Inflammatory macrophage treated with lipopolysaccharide for 1 hour (primary cell): ENCODE measurements around the gene PDCL3.

Source experiments
- DNase-seq, 2 donors: peaks; one replicate each; pipeline ENCODE4 v3.0.0-alpha.2; 2020 to 2022

Gene PDCL3

DNA sequence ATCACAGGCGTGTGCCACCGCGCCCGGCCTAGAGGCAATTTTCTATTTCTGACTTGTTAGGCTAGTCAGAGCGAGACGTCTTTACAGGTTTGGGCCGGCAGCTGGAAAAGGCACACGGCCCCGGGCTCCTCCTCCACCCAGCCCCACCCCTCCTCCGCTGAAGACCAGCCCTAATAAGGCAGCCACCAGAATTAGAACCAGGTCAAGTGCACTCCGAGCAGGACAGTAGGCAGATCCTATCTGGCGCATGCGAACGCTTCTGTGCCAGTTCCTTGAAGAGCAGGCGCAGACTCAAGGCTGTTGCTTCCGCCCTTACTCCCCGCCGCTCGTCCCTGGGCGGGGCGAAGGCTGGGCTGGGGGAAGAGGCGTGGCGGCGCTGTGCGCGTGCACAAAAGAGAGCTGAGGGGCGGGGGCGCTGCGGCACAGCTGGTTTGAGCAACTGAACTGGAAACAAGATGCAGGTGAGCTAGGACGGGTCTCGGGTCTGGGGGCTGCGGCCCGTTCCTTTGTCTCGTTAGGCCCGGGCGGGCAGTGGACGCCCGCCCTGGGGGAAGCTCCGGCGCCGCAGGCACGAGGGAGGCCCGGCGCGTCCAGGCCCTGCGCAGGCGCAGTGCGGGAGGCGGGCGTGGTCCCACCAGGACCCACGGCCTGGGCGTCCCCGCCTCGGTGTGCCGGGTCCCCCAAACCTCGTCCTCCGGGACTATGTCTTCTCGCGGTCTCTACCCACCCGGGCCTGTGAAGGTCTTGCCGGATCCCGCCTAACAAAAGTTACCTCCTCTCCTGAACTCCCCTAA is at the start of gene PDCL3:
TSS of gene PDCL3 (plus strand) at position 381 of the 794 bp plus-strand sequence. CDS start at position 456, 75 bp downstream.
- DNase-seq, result peak; percentile 94 to 99

GRCh38 chr2:100513650-100514049 is 49.1 kb upstream of the PDCL3 start:
- DNase-seq, result peak; percentile 50 to 62

DNA sequence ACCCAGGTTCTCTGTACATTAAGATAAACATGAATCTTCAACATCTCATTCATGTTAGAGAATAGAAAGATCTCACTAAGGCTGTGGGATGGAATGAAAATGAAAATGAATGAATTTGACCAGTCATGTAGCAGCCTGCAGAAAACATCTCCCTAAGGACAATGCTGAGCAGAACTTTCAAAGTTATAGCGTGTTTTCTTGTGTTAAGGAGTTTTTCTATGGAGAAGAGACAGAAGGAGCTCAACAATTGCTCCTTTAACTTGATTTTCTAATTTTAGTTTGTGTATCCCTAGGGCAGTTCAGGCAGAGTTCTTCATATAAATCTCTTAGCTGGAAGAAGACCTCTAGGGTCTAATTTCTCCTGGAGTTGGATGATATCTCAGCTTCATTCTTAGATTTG is 45.2 kb upstream of the PDCL3 start:
- no peak for DNase-seq

- no peak for DNase-seq
These were observed 44.0 kb upstream of the PDCL3 start for GRCh38 chr2:100518801-100519200.

DNA sequence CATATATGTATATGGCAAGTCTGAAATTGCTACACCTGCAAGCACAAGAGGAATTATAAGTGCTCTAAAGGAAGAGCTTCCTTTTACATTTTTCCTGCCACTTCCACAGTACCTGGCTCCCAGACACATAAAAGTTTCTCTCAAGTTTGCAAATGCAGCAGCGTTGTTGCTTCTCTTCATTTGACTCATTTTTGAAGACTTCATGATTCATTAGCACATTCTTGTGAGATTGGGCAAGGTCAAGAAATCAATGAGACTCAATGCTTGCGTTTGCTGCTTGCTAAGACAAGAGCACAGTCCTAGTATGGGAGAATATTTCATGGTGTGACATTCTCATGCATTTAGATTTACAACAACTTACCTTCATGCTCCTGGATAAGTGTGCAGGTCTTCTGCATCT is 42.6 kb upstream of the PDCL3 start:
- DNase-seq, result no peak

- no peak for DNase-seq
These were observed 40.4 kb upstream of the PDCL3 start for GRCh38 chr2:100522430-100522829.

- DNase-seq, result no peak
These were observed 38.5 kb upstream of the PDCL3 start for GRCh38 chr2:100524331-100524730.

GRCh38 chr2:100526868-100527267 is 35.9 kb upstream of the PDCL3 start:
- DNase-seq, result no peak

DNA sequence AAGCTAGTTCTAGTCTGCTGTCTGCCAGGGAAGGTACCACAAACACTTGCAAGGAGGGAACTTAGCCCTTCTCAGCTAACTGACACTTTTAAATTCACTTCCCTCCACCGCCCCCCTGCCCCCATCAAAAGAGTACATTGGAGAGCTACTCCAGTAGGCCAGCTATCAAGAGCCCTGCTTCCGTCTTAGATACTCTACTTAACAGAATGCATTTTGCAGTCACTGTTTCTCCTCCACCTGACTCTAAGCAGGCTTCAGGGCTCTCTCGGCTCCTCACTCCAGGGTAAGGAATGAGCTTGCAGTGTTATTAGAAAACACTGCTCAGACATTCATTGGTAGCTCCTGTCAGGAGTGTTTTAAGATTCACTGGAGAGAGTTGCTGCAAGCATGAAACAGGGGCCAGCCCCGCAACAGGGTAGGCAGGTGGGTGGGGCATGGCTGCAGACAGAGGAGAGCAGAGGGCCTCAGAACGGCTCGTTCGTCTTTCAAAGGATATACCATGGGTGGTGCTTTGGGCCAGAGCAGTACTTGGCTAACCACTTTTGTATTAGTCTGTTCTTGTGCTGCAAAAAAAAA is 35.3 kb upstream of the PDCL3 start:
- no peak for DNase-seq

GRCh38 chr2:100529176-100529575 is 33.6 kb upstream of the PDCL3 start:
- DNase-seq, result no peak

DNA sequence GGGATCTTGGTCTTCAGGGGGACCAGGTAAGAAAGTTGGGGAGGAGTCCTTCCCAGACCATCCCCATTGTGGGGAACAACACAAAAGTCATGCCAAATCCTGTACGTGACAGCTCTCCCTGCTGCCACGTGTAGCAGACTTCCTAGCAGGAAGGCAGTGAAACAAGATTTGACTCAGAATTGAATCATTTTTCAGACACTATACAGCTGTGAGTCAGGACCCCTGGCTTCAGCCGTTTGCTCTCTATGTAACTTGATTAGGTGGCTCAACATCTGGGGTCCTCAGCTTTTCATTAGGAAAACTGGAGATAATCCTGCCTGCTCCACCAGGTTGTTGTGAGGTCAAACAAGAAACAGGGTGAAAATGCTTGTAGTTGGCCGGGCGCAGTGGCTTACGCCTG is 32.9 kb upstream of the PDCL3 start:
- DNase-seq, result no peak

GRCh38 chr2:100535855-100536254 is 26.9 kb upstream of the PDCL3 start:
- DNase-seq, result no peak

- DNase-seq, result no peak
These were observed 24.9 kb upstream of the PDCL3 start for GRCh38 chr2:100537918-100538317.

GRCh38 chr2:100539221-100539620 is 23.6 kb upstream of the PDCL3 start:
- DNase-seq, result no peak

- DNase-seq, result no peak
These were observed 21.4 kb upstream of the PDCL3 start for GRCh38 chr2:100541404-100541803.

DNA sequence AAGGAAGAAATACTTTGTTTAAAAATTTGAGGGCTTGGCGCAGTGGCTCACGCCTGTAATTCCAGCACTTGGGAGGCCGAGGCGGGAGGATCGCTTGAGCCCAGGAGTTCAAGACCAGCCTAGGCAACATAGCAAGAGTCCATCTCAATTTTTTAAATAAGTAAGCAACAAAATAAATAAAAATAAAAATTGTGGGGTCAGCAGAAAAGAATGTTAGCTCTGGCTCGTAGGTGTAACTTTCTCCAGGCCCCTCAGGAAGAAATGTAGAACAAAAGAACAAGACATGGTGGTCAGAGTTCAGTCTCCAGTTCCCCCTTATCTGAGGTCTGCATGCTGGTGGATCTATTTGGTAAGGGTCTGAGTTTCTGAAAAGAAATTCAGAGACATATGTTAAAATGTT is 20.4 kb upstream of the PDCL3 start:
- DNase-seq, result no peak

DNA sequence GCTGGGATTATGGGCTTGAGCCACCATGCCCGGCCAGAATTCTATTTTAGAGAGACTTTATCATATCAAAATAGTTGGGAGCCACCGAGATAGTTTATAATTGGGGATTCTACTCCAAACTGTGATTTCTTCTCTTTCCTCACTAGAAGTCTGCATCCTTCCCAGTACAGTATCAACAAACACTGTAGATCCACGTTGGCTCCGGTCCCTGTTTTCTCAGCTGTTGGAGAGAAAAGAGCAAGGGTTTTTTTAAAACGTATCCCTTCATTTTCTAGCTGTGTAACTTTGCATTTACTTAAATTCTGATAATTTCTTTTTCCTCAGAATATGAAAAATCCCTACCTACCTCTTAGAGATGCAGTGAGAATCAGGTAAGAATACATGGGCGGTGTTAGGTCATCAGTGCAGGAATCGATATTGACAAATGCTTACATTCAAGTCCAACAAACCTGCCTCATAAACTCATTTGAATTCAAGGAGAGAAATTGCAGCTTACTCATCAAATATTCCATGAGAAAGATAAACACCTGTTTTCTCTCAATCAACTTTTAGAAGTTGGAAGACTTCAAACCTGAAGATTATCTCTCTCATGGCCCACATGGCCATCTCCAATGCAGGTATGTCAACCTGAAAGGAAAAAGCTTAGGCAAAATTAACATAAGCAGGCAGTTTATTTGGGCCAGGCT is 17.7 kb upstream of the PDCL3 start:
- DNase-seq, result no peak

GRCh38 chr2:100546469-100546868 is 16.3 kb upstream of the PDCL3 start:
- DNase-seq, result peak in 1 of 2 donors; percentile 6

- DNase-seq, result no peak
These were observed 14.0 kb upstream of the PDCL3 start for GRCh38 chr2:100548771-100549170.

DNA sequence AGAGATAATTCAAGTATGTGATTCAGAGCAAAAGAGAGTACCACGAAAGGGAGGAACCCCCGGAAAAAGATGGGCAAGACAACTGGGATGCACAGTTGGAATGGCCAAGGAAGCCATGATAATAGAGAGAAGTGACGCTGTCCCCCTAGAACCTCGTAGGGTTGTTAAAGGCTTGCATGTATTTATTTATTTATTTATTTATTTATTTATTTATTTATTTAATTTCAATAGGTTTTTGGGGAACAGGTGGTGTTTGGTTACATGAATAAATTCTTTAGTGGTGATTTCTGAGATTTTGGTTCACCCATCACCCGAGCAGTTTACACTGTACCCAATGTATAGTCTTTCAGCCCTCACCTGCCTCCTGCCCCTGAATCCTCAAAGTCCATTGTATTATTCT is 11.5 kb upstream of the PDCL3 start:
- DNase-seq, result no peak

DNA sequence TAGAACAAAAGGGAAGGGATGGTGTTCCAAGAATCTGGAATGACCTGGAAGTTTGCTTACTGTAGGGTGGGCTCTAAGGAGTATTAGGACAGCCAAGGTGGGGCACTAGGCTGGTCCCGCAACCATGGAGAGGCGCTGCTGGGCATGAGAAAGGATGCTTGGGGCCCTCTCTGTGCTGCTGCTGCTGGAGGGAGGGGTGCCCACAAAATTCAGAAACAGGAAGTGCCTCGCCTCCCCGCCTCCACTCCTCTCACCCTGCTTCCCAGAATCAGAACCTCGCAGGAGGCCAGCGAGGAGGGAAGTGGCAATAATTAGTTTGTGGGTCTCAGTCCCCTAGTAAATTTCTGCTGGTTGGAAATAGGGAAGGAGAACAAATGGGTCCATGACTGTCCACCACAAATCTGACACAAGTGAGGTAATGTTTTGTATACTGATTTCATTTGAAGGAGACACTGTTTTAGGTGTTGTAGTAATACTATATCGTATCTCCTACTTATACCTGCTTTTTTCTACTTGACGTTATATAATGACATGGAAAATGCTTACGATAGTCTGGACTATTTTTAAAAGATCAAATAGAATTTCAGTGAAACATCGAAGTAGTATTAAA is 7.9 kb upstream of the PDCL3 start:
- DNase-seq, result peak; percentile 51 to 59

GRCh38 chr2:100556746-100557145 is 6.0 kb upstream of the PDCL3 start:
- DNase-seq, result peak; percentile 32 to 45

DNA sequence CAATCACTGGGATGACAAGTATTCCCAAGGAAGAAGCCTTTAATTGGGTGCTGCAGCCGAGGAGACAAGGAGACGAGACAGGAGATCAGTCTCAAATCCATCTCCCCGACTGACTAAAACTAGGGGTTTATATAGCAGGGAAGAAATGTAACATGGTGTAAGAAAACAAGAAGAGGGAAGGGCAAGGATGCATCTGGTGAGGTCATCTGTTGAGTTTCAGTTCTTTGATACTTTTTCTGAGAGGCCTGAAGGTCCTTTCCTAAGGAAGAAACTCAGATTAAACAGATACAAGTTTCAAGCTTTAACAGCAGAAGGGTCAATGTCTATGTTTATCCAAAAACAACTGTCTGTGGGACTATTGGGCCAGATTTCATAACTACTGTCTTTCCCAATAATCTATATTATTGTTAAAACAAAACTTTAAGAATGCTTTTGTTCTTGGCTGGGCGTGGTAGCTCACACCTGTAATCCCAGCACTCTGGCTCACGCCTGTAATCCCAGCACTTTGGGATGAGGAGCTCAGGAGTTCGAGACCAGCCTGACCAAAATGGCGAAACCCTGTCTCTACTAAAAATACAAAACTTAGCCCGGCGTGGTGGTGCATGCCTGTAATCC is 2.5 kb upstream of the PDCL3 start:
- DNase-seq, result peak; percentile 15 to 24
